HepG2 (cell line): ENCODE measurements around the gene KRT73. TPM values are rescaled to one million over a fixed set of nuclear protein-coding genes. Genes with fewer than 3 reads are reported as not detected.

Source experiments
- ATAC-seq: fragments of 200-7000 bp; cut with Tn5 transposase; 3 replicates; pipeline ENCODE4 v1.9.1; 2020; ENCODE audit warnings: mild to moderate bottlenecking, moderate library complexity
- BruUV-seq: library from RNA; stranded (reverse); fragments of 400-500 nt; replicated peaks from 2 replicates; lab custom pipeline; 2021; lab: Mats Ljungman, UMichigan
- CTCF ChIA-PET: fragments of 300-600 bp; formaldehyde crosslinking; extraction: SDS; loops from one replicate; lab custom pipeline; 2021; ENCODE audit warnings: low total read pairs, inconsistent platforms, low intra/inter-chr PET ratio; lab: Yijun Ruan, JAX
- POLR2A ChIA-PET: fragments of 350-600 bp; sonication (Branson Sonifier 250); formaldehyde crosslinking; loops from one replicate; lab custom pipeline; 2020; ENCODE audit warnings: antibody characterized with exemption, inconsistent platforms; lab: Yijun Ruan, JAX
- DNase-seq: peaks from one replicate; pipeline ENCODE4 v3.0.0-alpha.2; 2015; ENCODE audit warnings: low spot score
- FAIRE-seq: peaks from 3 replicates; lab custom pipeline; 2011; peaks lifted over from hg19 to GRCh38; lab: Jason Lieb, UNC
- H2AFZ ChIP-seq: one replicate; pipeline ENCODE4 v1.6.1; 2011; ENCODE audit warnings: low read length, inconsistent platforms
- H3K27ac ChIP-seq: fragments of 300-600 bp; 3 replicates; pipeline ENCODE4 v1.8.0; 2011; ENCODE audit warnings: mixed run types, mild to moderate bottlenecking, mixed read lengths, low read length, inconsistent platforms; ENCODE audit not compliant: insufficient read depth; ENCODE audit errors: extremely low read length
- H3K27me3 ChIP-seq, 2 experiments: fragments of 200-600 bp in 1 of 2; 2 replicates in 1 of 2; 3 replicates in 1 of 2; pipeline versions ENCODE4 v1.6.0 to v1.8.0; 2011; ENCODE audit warnings: low read length in 2 of 2, mild to moderate bottlenecking in 2 of 2, moderate library complexity in 2 of 2, inconsistent platforms in 1 of 2; ENCODE audit not compliant: insufficient read depth in 2 of 2, control insufficient read depth in 1 of 2
- H3K36me3 ChIP-seq, 2 experiments: fragments of 200-600 bp in 1 of 2; replicated peaks in 1 of 2; 2 replicates in 1 of 2; 3 replicates in 1 of 2; pipeline versions ENCODE4 v1.5.1 to v1.8.0; 2011; ENCODE audit warnings: low read length in 2 of 2, inconsistent platforms in 1 of 2; ENCODE audit not compliant: insufficient read depth in 2 of 2, control insufficient read depth in 1 of 2
- H3K4me1 ChIP-seq: 2 replicates; pipeline ENCODE4 v1.5.1; 2012; ENCODE audit warnings: low read length, inconsistent platforms; ENCODE audit not compliant: insufficient read depth
- H3K4me2 ChIP-seq: 2 replicates; pipeline ENCODE4 v1.6.0; 2011; ENCODE audit warnings: low read depth, low read length, inconsistent platforms
- H3K4me3 ChIP-seq, 3 experiments: fragments of 200-600 bp in 1 of 3; sonication (generic), shearing (Covaris generic) in 1 of 3; replicated peaks in 1 of 3; 2 replicates each; pipeline ENCODE4 v1.5.1; 2011 to 2016; ENCODE audit warnings: low read length in 3 of 3, inconsistent platforms in 2 of 3, low read depth in 2 of 3, mild to moderate bottlenecking in 2 of 3, control low read depth in 1 of 3, mixed read lengths in 1 of 3; ENCODE audit not compliant: insufficient read depth in 1 of 3
- H3K79me2 ChIP-seq: one replicate; pipeline ENCODE4 v1.6.1; 2011; ENCODE audit warnings: low read length, inconsistent platforms; ENCODE audit not compliant: insufficient read depth
- H3K9ac ChIP-seq: 2 replicates; pipeline ENCODE4 v1.6.0; 2011; ENCODE audit warnings: mild to moderate bottlenecking, low read depth, low read length, inconsistent platforms; ENCODE audit not compliant: insufficient read depth
- H3K9me3 ChIP-seq: 2 replicates; pipeline ENCODE4 v1.5.1; 2012; ENCODE audit warnings: mild to moderate bottlenecking, low read length
- H4K20me1 ChIP-seq: 2 replicates; pipeline ENCODE4 v1.6.0; 2011; ENCODE audit warnings: inconsistent platforms, mild to moderate bottlenecking, low read length, moderate library complexity; ENCODE audit not compliant: insufficient read depth
- BCL6 ChIP-seq: IDR thresholded peaks from 2 replicates; pipeline ENCODE4 v1.6.1; 2016; ENCODE audit warnings: missing genetic modification reagents, missing compliant biosample characterization
- CTCF ChIP-seq: sonication (generic); formaldehyde crosslinking; IDR thresholded peaks from 2 replicates; pipeline ENCODE4 v1.5.0; 2020; ENCODE audit warnings: mild to moderate bottlenecking, missing genetic modification reagents, moderate library complexity
- EHMT2 ChIP-seq: fragments of 200-600 bp; sonication (generic); IDR thresholded peaks from 2 replicates; pipeline ENCODE4 v1.7.0; 2017; ENCODE audit warnings: antibody characterized with exemption, low read depth, low read length, borderline replicate concordance
- KLF15 ChIP-seq: sonication (generic); formaldehyde crosslinking; IDR thresholded peaks from 2 replicates; pipeline ENCODE4 v1.8.1; 2023; ENCODE audit warnings: borderline replicate concordance, mild to moderate bottlenecking, inconsistent platforms, missing genetic modification reagents, mixed read lengths
- RELA ChIP-seq: sonication (generic); formaldehyde crosslinking; IDR thresholded peaks from 2 replicates; pipeline ENCODE4 v1.4.0; 2020; ENCODE audit warnings: missing genetic modification reagents
- SP5 ChIP-seq: IDR thresholded peaks from 2 replicates; pipeline ENCODE4 v1.6.1; 2016; ENCODE audit warnings: low read depth, borderline replicate concordance
- SRSF1 ChIP-seq: fragments of 200-400 bp; formaldehyde crosslinking; optimal IDR thresholded peaks from 2 replicates; pipeline ENCODE3; 2017; ENCODE audit warnings: mild to moderate bottlenecking, low read depth, low read length, moderate library complexity
- ZNF180 ChIP-seq: sonication (generic); formaldehyde crosslinking; IDR thresholded peaks from 2 replicates; pipeline ENCODE4 v1.4.0; 2020; ENCODE audit warnings: low read depth, missing genetic modification reagents, borderline replicate concordance
- ZNF501 ChIP-seq: sonication (generic); formaldehyde crosslinking; IDR thresholded peaks from 2 replicates; pipeline ENCODE4 v1.5.1; 2020; ENCODE audit warnings: mild to moderate bottlenecking, moderate library complexity, missing genetic modification reagents
- ZNF564 ChIP-seq: sonication (generic); formaldehyde crosslinking; IDR thresholded peaks from 2 replicates; pipeline ENCODE4 v1.8.1; 2023; ENCODE audit warnings: mild to moderate bottlenecking, missing genetic modification reagents
- ZNF589 ChIP-seq: sonication (generic); formaldehyde crosslinking; conservative IDR thresholded peaks from 2 replicates; pipeline ENCODE4 v1.8.0; 2022; ENCODE audit warnings: mild to moderate bottlenecking, moderate library complexity, missing genetic modification reagents
- ZNF75D ChIP-seq: sonication (generic); formaldehyde crosslinking; IDR thresholded peaks from 2 replicates; pipeline ENCODE4 v1.8.1; 2023; ENCODE audit warnings: missing genetic modification reagents, mild to moderate bottlenecking, borderline replicate concordance
- ZNF766 ChIP-seq: sonication (generic); formaldehyde crosslinking; IDR thresholded peaks from 2 replicates; pipeline ENCODE4 v1.5.0; 2020; ENCODE audit warnings: missing genetic modification reagents, borderline replicate concordance
- WGBS: methylation state at CpG from one replicate; pipeline ENCODE4 v1.1.6; 2017; ENCODE audit warnings: low lambda C conversion rate; 5-methylcytosine and 5-hydroxymethylcytosine counted together
- in situ Hi-C: cut with HindIII; loops from 2 replicates; pipeline ENCODE4 v1.10.0; 2017; ENCODE audit warnings: low pct_unique_long_range_greater_than_20kb; ENCODE audit not compliant: extremely low pct_ligation_motif_present
- intact Hi-C: fragments of 100-400 bp; cut with micrococcal nuclease; formaldehyde crosslinking; loops from one replicate; pipeline ENCODE4 v1.10.0; 2022; ENCODE audit not compliant: unreplicated experiment
- polyA plus RNA-seq, 8 experiments: library from polyadenylated mRNA; depleted of rRNA in 3 of 8; stranded (reverse) in 7 of 8; unstranded in 1 of 8; fragments of >200 nt; fragmentation: Illumina TruSeq in 4 of 8; extraction: Trizol in 4 of 8; gene quantifications; 2 replicates each; pipeline versions ENCODE4 v1.2.1 to v1.2.3, GENCODE V29; 2011 to 2016; ENCODE audit warnings: low read depth in 4 of 8, missing spikeins in 1 of 8, mixed read lengths in 1 of 8; ENCODE audit not compliant: insufficient read depth in 1 of 8
- total RNA-seq, 5 experiments: library from RNA; depleted of rRNA; stranded (reverse); fragments of >200 nt; fragmentation: Illumina TruSeq; extraction: Trizol; gene quantifications; 2 replicates each; pipeline ENCODE4 v1.2.3, GENCODE V29; 2016; ENCODE audit warnings: low read depth in 1 of 5
- TF ChIP-seq, protein P1 (sequence below): sonication (generic); formaldehyde crosslinking; conservative IDR thresholded peaks from 2 replicates; pipeline ENCODE4 v1.8.0; 2022; ENCODE audit warnings: mild to moderate bottlenecking, moderate library complexity, missing genetic modification reagents

Gene KRT73
- total and polyA plus RNA-seq, 2 of the 13 experiments (the other 11 are each of a cell fraction or from before 2014, with no cell fraction given): not detected

- Histone ChIP-seq H3K27ac (no peak overlapping the region), H3K4me1 (no peaks in the 10 kb centered on the region), H2AFZ (no peak overlapping the region), H3K79me2 (no peaks in the 10 kb centered on the region), H3K9ac (no peak overlapping the region), H3K36me3 (no peaks in the 10 kb centered on the region), H3K27me3 (no peaks in the 10 kb centered on the region; a peak in 2 of 5 replicates), H3K4me2 (no peak overlapping the region), H3K4me3 (no peak overlapping the region), H4K20me1 (no peaks in the 10 kb centered on the region), H3K9me3 (no peaks in the 10 kb centered on the region)
- ChIA-PET CTCF (no interaction called here), POLR2A (no interaction called here)
- TF ChIP-seq CTCF (CRISPR knock-in tag) (0 out of 2 replicates have a peak, but pooled peaks have one; percentile 3), ZNF564 (CRISPR knock-in tag) (no peak)
- BruUV-seq: no TSS peak
- no peak for FAIRE-seq
- ATAC-seq: no peak
- WGBS: 8% methylated on average over 4 of the region's 9 CpGs
- no peak for DNase-seq
- in situ Hi-C loops: no loop called here
- intact Hi-C loops: no loop called here
Observed at GRCh38 chr12:52667509-52667908, 49.1 kb upstream of the KRT73 start.

- H3K79me2 ChIP-seq: no peaks in the 10 kb centered on the region
- ChIA-PET POLR2A (no interaction called here), CTCF (no interaction called here)
- H3K4me3 ChIP-seq: no peak overlapping the region
- ATAC-seq: no peak
- no peaks in the 10 kb centered on the region for H3K9me3 ChIP-seq
- BruUV-seq: no TSS peak
- no peak overlapping the region for H2AFZ ChIP-seq
- no peak for FAIRE-seq
- no peak for TF ChIP-seq BCL6 (CRISPR knock-in tag)
- TF ChIP-seq SRSF1: no peak
- TF ChIP-seq ZNF75D: no peak
- no peak for TF ChIP-seq EHMT2
- no peak for TF ChIP-seq ZNF180 (CRISPR knock-in tag)
- TF ChIP-seq, protein P1, sequence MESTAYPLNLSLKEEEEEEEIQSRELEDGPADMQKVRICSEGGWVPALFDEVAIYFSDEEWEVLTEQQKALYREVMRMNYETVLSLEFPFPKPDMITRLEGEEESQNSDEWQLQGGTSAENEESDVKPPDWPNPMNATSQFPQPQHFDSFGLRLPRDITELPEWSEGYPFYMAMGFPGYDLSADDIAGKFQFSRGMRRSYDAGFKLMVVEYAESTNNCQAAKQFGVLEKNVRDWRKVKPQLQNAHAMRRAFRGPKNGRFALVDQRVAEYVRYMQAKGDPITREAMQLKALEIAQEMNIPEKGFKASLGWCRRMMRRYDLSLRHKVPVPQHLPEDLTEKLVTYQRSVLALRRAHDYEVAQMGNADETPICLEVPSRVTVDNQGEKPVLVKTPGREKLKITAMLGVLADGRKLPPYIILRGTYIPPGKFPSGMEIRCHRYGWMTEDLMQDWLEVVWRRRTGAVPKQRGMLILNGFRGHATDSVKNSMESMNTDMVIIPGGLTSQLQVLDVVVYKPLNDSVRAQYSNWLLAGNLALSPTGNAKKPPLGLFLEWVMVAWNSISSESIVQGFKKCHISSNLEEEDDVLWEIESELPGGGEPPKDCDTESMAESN (CRISPR knock-in tag): no peak
- TF ChIP-seq KLF15 (CRISPR knock-in tag): no peak
- no peak for TF ChIP-seq ZNF589
- TF ChIP-seq SP5 (CRISPR knock-in tag): no peak
- TF ChIP-seq ZNF766: no peak
- no peak for TF ChIP-seq ZNF501 (CRISPR knock-in tag)
- TF ChIP-seq RELA (CRISPR knock-in tag): no peak
- no peaks in the 10 kb centered on the region for H3K36me3 ChIP-seq
- in situ Hi-C loops: no loop called here
- WGBS: 2% methylated on average over 3 of the region's 3 CpGs
- H3K4me2 ChIP-seq: no peak overlapping the region
- H4K20me1 ChIP-seq: no peaks in the 10 kb centered on the region
- no peak overlapping the region for H3K27ac ChIP-seq
- H3K9ac ChIP-seq: no peak overlapping the region
- H3K4me1 ChIP-seq: no peaks in the 10 kb centered on the region
- no peak for DNase-seq
- intact Hi-C loops: no loop called here
- H3K27me3 ChIP-seq: peaks cover 0 to 5% of the 10 kb centered on the region in 2 experiments; a peak in 2 of 5 replicates
Observed at GRCh38 chr12:52666471-52666870, 48.1 kb upstream of the KRT73 start.
